ENCODE measurements around the gene LDLRAD3.

DNA sequence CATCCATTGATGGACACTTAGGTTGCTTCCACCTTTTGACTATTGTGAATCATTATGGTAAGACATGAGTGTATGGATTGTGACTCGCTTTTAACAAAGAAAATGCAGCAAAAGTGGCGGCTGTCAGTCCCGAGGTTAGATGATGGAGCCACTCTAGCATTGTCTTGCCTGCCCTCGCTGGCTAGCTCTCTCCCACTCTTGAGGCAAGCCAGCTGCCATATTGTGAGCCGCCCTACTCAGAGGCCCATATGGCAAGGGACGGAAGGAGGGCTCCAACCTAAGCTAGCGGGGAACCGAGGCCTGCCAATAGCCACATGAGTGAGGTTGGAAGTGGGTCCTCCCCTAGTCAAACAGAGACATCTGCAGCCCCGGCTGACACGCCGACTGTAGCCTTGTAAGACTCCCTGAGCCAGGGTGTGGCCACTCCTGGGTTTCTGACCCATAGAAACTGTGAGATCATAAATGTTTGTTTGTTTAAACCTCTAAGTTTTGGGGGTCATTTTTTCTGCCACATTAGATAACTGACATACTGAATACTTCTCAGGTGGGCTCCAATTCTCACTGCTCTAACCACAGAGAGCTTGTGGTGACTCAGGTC is 160.2 kb downstream of the LDLRAD3 start:
- TF ChIP-seq JUND (IDR thresholded peaks at IDR 0.05) (no peak), POLR2AphosphoS5 (IDR thresholded peaks at IDR 0.05; ENCODE audit: low read depth, low read length) (no peak), EP300 (IDR thresholded peaks at IDR 0.05; ENCODE audit: borderline replicate concordance in 1 of 2, low read depth in 1 of 2, low read length in 1 of 2) (no peak), ELF1 (IDR thresholded peaks at IDR 0.05) (no peak), GABPA (IDR thresholded peaks at IDR 0.05; ENCODE audit: low read depth) (no peak), REST (IDR thresholded peaks at IDR 0.05; ENCODE audit: low read depth, low read length) (no peak), PBX3 (IDR thresholded peaks at IDR 0.05) (no peak), MAX (IDR thresholded peaks at IDR 0.05; ENCODE audit: low read depth) (no peak), TCF12 (IDR thresholded peaks at IDR 0.05) (no peak), YY1 (IDR thresholded peaks at IDR 0.05; ENCODE audit: low read depth) (no peak), TAF1 (IDR thresholded peaks at IDR 0.05; ENCODE audit: borderline replicate concordance, low read depth, low read length) (no peak), ZBTB33 (IDR thresholded peaks at IDR 0.05; ENCODE audit: borderline replicate concordance, low read depth) (no peak)
- TF ChIP-seq, protein P1, sequence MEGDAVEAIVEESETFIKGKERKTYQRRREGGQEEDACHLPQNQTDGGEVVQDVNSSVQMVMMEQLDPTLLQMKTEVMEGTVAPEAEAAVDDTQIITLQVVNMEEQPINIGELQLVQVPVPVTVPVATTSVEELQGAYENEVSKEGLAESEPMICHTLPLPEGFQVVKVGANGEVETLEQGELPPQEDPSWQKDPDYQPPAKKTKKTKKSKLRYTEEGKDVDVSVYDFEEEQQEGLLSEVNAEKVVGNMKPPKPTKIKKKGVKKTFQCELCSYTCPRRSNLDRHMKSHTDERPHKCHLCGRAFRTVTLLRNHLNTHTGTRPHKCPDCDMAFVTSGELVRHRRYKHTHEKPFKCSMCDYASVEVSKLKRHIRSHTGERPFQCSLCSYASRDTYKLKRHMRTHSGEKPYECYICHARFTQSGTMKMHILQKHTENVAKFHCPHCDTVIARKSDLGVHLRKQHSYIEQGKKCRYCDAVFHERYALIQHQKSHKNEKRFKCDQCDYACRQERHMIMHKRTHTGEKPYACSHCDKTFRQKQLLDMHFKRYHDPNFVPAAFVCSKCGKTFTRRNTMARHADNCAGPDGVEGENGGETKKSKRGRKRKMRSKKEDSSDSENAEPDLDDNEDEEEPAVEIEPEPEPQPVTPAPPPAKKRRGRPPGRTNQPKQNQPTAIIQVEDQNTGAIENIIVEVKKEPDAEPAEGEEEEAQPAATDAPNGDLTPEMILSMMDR (IDR thresholded peaks at IDR 0.05): no peak
- TF ChIP-seq, protein P2, sequence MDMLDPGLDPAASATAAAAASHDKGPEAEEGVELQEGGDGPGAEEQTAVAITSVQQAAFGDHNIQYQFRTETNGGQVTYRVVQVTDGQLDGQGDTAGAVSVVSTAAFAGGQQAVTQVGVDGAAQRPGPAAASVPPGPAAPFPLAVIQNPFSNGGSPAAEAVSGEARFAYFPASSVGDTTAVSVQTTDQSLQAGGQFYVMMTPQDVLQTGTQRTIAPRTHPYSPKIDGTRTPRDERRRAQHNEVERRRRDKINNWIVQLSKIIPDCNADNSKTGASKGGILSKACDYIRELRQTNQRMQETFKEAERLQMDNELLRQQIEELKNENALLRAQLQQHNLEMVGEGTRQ (IDR thresholded peaks at IDR 0.05; ENCODE audit: borderline replicate concordance, low read depth, low read length): no peak

Data from SK-N-SH (cell line).